T47D (cell line): Measurements from ENCODE around the gene FAM120C.

Experiments
- DNase-seq, 2 experiments: peaks; one replicate each; pipeline versions ENCODE4 v3.0.0 to v3.0.0-alpha.2; 2011 to 2012; ENCODE audit warnings: low read depth in 1 of 2, low spot score in 1 of 2
- JUND ChIP-seq: IDR thresholded peaks from 2 replicates; pipeline ENCODE4 v1.6.1; 2012; ENCODE audit warnings: low read depth
- in situ Hi-C: cut with HindIII; loops from 2 replicates; pipeline ENCODE4 v1.10.0; 2016; ENCODE audit warnings: low sequenced_read_pairs, low pct_unique_long_range_greater_than_20kb

FAM120C gene

GRCh38 chrX:54181202-54181953 lies 1.7 kb downstream of the FAM120C start:
- in situ Hi-C loops = no loop called here
- no peak for TF ChIP-seq JUND
- no peak for DNase-seq

- in situ Hi-C loops = no loop called here
- no peak for TF ChIP-seq JUND
- DNase-seq = no peak
Observed at GRCh38 chrX:54180403-54180802, 2.7 kb downstream of the FAM120C start.

- peak; percentile 12 to 16 for DNase-seq
- in situ Hi-C loops = no loop called here
- peak; percentile 14; the same call in 1 of the 2 replicates for TF ChIP-seq JUND
Observed at GRCh38 chrX:54178100-54178940, 4.7 kb downstream of the FAM120C start.

GRCh38 chrX:54177306-54177705 lies 5.7 kb downstream of the FAM120C start:
- in situ Hi-C loops = no loop called here
- DNase-seq = no peak
- TF ChIP-seq JUND = no peak

- no peak for TF ChIP-seq JUND
- no peak for DNase-seq
- in situ Hi-C loops = no loop called here
Observed at GRCh38 chrX:54173791-54174190, 9.3 kb downstream of the FAM120C start.

GRCh38 chrX:54172455-54172854 lies 10.6 kb downstream of the FAM120C start:
- no peak for TF ChIP-seq JUND
- no peak for DNase-seq
- in situ Hi-C loops = no loop called here

GRCh38 chrX:54171527-54172250 lies 11.4 kb downstream of the FAM120C start:
- in situ Hi-C loops = no loop called here
- DNase-seq = no peak
- no peak for TF ChIP-seq JUND

- in situ Hi-C loops = no loop called here
- no peak for TF ChIP-seq JUND
- no peak for DNase-seq
Observed at GRCh38 chrX:54171091-54171490, 12.0 kb downstream of the FAM120C start.

GRCh38 chrX:54166915-54167314 lies 16.1 kb downstream of the FAM120C start:
- in situ Hi-C loops = no loop called here
- TF ChIP-seq JUND = no peak
- no peak for DNase-seq

- no peak for DNase-seq
- in situ Hi-C loops = no loop called here
- no peak for TF ChIP-seq JUND
Observed at GRCh38 chrX:54157561-54157960, 25.5 kb downstream of the FAM120C start.

GRCh38 chrX:54134269-54134668 lies 48.8 kb downstream of the FAM120C start:
- no peak for TF ChIP-seq JUND
- in situ Hi-C loops = no loop called here
- DNase-seq = no peak

GRCh38 chrX:54116391-54116790 lies 66.7 kb downstream of the FAM120C start:
- in situ Hi-C loops = no loop called here
- no peak for DNase-seq
- no peak for TF ChIP-seq JUND

GRCh38 chrX:54093571-54093970 lies 89.5 kb downstream of the FAM120C start:
- in situ Hi-C loops = no loop called here
- TF ChIP-seq JUND = no peak
- DNase-seq = no peak
